Activated CD8-positive, alpha-beta memory T cell treated with anti-CD3 and anti-CD28 coated beads, Interleukin-2, amount 50 U/mL, for 24 hours (primary cell): ENCODE results near the gene PCDH10.

ENCODE experiments used
- DNase-seq: peaks from one replicate; pipeline ENCODE4 v3.0.0-alpha.2; 2020; ENCODE audit errors: extremely low read depth

The PCDH10 gene

GRCh38 chr4:133149932-133150471 lies 908 bp downstream of the PCDH10 start:
- DNase-seq = no peak

GRCh38 chr4:133150486-133151340 lies 1.6 kb downstream of the PCDH10 start:
- no peak for DNase-seq

- no peak for DNase-seq
Observed at GRCh38 chr4:133151341-133151690, 2.2 kb downstream of the PCDH10 start.

GRCh38 chr4:133151691-133152329 lies 2.7 kb downstream of the PCDH10 start:
- no peak for DNase-seq

- DNase-seq = no peak
Observed at GRCh38 chr4:133152330-133152821, 3.3 kb downstream of the PCDH10 start.

- DNase-seq = no peak
Observed at GRCh38 chr4:133152831-133153481, 3.9 kb downstream of the PCDH10 start.

GRCh38 chr4:133154725-133155124 lies 5.6 kb downstream of the PCDH10 start:
- no peak for DNase-seq

GRCh38 chr4:133156096-133156495 lies 7.0 kb downstream of the PCDH10 start:
- DNase-seq = no peak

GRCh38 chr4:133156556-133156955 lies 7.5 kb downstream of the PCDH10 start:
- DNase-seq = no peak

GRCh38 chr4:133157460-133158160 lies 8.5 kb downstream of the PCDH10 start:
- no peak for DNase-seq

- DNase-seq = no peak
Observed at GRCh38 chr4:133160853-133161252, 11.8 kb downstream of the PCDH10 start.

- no peak for DNase-seq
Observed at GRCh38 chr4:133161570-133162295, 12.6 kb downstream of the PCDH10 start.

GRCh38 chr4:133162941-133163340 lies 13.8 kb downstream of the PCDH10 start:
- DNase-seq = no peak

GRCh38 chr4:133178956-133179355 lies 29.9 kb downstream of the PCDH10 start:
- DNase-seq = no peak

- DNase-seq = no peak
Observed at GRCh38 chr4:133186210-133186609, 37.1 kb downstream of the PCDH10 start.

- no peak for DNase-seq
Observed at GRCh38 chr4:133186845-133187244, 37.8 kb downstream of the PCDH10 start.

- DNase-seq = no peak
Observed at GRCh38 chr4:133188433-133189146, 39.5 kb downstream of the PCDH10 start.

- DNase-seq = no peak
Observed at GRCh38 chr4:133189147-133189517, 40.0 kb downstream of the PCDH10 start.

GRCh38 chr4:133190098-133190497 lies 41.0 kb downstream of the PCDH10 start:
- DNase-seq = no peak

- no peak for DNase-seq
Observed at GRCh38 chr4:133208694-133209285, 59.7 kb downstream of the PCDH10 start.
